ENCODE data around the gene EDRF1.

- TF ChIP-seq YY1 (IDR thresholded peaks at IDR 0.05; ENCODE audit: low read depth, low read length) (no peak), USF2 (IDR thresholded peaks at IDR 0.05; ENCODE audit: low read length) (no peak), RAD21 (IDR thresholded peaks at IDR 0.05 in 1 of 2, conservative IDR thresholded peaks at IDR 0.05 in 1 of 2; ENCODE audit: low read depth in 2 of 2, low read length in 2 of 2) (no peak), EP300 (IDR thresholded peaks at IDR 0.05; ENCODE audit: borderline replicate concordance in 1 of 2, low read depth in 2 of 2, low read length in 2 of 2) (no peak), GTF2F1 (IDR thresholded peaks at IDR 0.05; ENCODE audit: borderline replicate concordance, low read depth, low read length) (no peak), ZNF274 (IDR thresholded peaks at IDR 0.05; ENCODE audit: borderline replicate concordance, extremely low read depth, low read length) (no peak), POLR2A (IDR thresholded peaks at IDR 0.05; ENCODE audit: control extremely low read depth in 1 of 2, low read depth in 2 of 2, low read length in 2 of 2) (no peak), JUN (IDR thresholded peaks at IDR 0.05; ENCODE audit: low read depth, low read length) (no peak), RFX5 (IDR thresholded peaks at IDR 0.05; ENCODE audit: borderline replicate concordance, low read depth, low read length) (no peak), ATF3 (IDR thresholded peaks at IDR 0.05; ENCODE audit: insufficient read depth, low read depth, low read length) (no peak)
- TF ChIP-seq, protein P1, sequence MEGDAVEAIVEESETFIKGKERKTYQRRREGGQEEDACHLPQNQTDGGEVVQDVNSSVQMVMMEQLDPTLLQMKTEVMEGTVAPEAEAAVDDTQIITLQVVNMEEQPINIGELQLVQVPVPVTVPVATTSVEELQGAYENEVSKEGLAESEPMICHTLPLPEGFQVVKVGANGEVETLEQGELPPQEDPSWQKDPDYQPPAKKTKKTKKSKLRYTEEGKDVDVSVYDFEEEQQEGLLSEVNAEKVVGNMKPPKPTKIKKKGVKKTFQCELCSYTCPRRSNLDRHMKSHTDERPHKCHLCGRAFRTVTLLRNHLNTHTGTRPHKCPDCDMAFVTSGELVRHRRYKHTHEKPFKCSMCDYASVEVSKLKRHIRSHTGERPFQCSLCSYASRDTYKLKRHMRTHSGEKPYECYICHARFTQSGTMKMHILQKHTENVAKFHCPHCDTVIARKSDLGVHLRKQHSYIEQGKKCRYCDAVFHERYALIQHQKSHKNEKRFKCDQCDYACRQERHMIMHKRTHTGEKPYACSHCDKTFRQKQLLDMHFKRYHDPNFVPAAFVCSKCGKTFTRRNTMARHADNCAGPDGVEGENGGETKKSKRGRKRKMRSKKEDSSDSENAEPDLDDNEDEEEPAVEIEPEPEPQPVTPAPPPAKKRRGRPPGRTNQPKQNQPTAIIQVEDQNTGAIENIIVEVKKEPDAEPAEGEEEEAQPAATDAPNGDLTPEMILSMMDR (IDR thresholded peaks at IDR 0.05; ENCODE audit: control extremely low read depth in 1 of 3, insufficient read depth in 1 of 3, low read depth in 1 of 3, low read length in 3 of 3): no peak
- TF ChIP-seq, protein P2, sequence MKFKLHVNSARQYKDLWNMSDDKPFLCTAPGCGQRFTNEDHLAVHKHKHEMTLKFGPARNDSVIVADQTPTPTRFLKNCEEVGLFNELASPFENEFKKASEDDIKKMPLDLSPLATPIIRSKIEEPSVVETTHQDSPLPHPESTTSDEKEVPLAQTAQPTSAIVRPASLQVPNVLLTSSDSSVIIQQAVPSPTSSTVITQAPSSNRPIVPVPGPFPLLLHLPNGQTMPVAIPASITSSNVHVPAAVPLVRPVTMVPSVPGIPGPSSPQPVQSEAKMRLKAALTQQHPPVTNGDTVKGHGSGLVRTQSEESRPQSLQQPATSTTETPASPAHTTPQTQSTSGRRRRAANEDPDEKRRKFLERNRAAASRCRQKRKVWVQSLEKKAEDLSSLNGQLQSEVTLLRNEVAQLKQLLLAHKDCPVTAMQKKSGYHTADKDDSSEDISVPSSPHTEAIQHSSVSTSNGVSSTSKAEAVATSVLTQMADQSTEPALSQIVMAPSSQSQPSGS (IDR thresholded peaks at IDR 0.05; ENCODE audit: low read length): no peak
These were observed 43.5 kb downstream of the EDRF1 start for GRCh38 chr10:125762692-125763648.
